Astrocyte (in vitro differentiated cells and primary cell): ENCODE results near the gene PLCL2.

Source experiments
- CTCF ChIP-seq: IDR thresholded peaks from 2 replicates; pipeline ENCODE4 v1.5.1; 2011; ENCODE audit warnings: low read depth, mild to moderate bottlenecking, inconsistent platforms, low read length, moderate library complexity; ENCODE audit not compliant: insufficient read depth
- EZH2 ChIP-seq: IDR thresholded peaks from 2 replicates; pipeline ENCODE4 v1.6.1; 2012; ENCODE audit warnings: mild to moderate bottlenecking, low read length, inconsistent platforms; ENCODE audit not compliant: insufficient read depth

- TF ChIP-seq CTCF (no peak), EZH2 (no peak)
Observed at GRCh38 chr3:17115186-17115585, 230.4 kb downstream of the PLCL2 start.
